HT1080 (cell line): ENCODE measurements around the gene KLF15. TPM values are rescaled to one million over a fixed set of nuclear protein-coding genes. Genes with fewer than 3 reads are reported as not detected.

ENCODE experiments used
- DNase-seq: peaks from one replicate; pipeline ENCODE4 v3.0.0-alpha.2; 2015; ENCODE audit warnings: low read depth
- total RNA-seq: library from RNA; depleted of rRNA; stranded (reverse); fragments of >200 nt; shearing (Covaris generic); gene quantifications from 2 replicates; pipeline ENCODE4 v1.2.3, GENCODE V29; 2014

Gene KLF15
- total RNA-seq, 1 experiment from 2014 or later, result 0.13 TPM

- DNase-seq, result no peak
Observed at GRCh38 chr3:126389794-126390146, 32.6 kb upstream of the KLF15 start.

DNA sequence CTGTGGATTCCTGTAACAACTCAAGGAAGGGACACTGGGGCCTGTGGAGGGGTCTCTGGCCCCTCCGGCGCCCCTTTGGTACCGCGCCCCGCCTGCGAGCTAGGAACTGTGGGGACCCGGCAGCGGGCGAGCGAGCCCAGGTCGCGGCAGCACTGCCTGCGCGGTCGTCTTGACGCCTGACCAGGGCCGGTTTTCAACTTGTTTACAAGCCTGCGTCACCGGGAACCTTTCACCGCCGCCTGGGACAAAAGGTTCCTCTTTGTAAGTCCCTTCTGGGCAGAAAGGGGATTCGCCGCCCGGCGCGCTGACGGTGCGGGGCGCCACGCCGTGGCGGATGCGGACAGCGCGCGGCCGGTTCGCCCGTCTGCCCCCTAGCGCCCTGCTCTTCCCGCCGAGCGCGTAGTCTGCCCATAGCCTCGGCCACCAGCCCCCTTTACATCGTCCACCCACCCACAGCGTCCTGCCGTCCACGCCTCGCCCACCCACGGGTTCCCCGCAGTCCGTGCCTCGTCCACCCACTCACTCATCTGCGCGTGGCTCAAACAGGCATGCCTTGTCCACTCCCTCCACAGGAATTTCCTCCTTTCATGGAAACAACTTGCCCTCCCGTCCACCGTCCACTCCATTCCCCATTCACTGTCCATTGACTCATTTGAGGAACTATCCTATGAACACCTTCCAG lies 32.0 kb upstream of the KLF15 start:
- DNase-seq, result no peak

- DNase-seq, result no peak
Observed at GRCh38 chr3:126381966-126382365, 24.8 kb upstream of the KLF15 start.

DNA sequence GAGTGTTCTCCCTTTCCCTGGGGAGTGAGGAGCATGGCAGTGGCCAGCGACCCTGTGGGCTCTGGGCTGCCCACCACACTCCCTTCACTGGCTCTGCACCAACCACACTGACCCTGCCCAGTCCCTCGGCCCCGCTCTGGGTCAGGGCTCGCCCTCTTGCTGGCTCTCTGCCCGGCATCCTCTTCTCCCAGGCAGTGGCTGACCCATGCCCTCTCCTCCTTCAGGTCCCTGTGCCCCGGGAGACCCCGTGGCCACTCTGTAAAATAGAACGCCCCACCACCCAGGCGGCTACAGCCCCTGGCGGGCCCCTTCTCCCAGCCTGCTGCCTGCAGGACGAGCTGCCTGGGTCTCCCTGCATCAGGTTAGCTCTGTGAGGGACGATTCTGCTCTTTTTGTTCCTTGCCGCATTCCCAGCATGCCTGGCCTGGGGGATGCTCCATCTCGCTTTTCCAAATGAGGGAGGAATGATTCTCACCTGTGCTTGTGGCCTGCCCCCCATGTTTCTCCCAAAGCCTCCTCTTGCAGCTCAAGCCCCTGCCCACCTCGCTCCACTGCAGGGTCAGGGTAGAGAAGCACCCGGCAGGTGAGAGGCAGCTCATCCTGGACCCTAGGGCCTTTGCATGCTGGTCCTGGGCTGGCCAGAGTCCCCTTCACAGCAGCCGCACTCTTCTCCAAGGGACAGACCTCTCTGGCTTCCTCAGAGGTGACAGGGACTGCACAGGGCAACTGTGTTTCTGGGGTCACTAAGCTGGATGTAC lies 23.0 kb upstream of the KLF15 start:
- no peak for DNase-seq

- DNase-seq, result no peak
Observed at GRCh38 chr3:126378341-126378751, 21.1 kb upstream of the KLF15 start.

DNA sequence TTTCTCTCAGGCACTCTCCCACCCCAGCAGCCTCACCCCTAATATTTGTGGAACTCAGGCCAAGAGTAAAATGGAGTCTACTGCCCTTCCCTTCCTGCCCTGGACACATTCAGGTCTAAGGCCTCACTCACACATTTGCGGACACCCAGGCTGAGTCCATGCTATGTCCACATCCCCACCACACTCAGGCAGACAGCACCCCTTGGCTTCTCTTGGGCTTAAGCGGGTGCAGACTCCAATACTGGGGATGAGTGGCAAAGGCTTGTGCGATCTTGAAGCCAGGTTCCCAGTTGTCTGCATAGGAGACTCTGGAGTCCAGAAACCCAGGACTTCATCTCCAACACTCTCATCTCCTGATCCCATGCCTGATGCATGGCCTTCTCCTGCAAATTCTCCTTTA lies 20.0 kb upstream of the KLF15 start:
- no peak for DNase-seq

DNA sequence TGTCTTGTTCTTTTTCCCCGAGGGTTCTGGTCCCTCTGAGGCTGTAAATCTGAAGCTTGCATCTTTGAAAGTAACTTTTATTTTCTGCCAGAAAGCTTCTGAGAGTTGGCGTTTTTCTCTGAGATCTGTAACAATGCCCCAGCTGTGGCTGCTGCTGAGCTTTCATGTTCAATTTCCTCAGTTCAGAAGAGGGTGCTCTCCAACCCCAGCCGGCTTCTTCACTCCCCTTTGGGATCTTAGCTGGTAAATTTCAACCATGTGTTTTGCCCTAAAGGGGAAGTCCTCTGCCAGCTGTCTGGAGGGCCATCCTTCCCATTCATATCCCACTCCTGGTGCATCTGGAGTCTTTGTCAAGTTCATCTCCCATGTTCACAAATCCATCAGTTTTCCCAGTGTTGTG lies 19.2 kb upstream of the KLF15 start:
- DNase-seq, result no peak

- no peak for DNase-seq
Observed at GRCh38 chr3:126375835-126376331, 18.7 kb upstream of the KLF15 start.

GRCh38 chr3:126373682-126374601 lies 16.7 kb upstream of the KLF15 start:
- DNase-seq, result no peak

DNA sequence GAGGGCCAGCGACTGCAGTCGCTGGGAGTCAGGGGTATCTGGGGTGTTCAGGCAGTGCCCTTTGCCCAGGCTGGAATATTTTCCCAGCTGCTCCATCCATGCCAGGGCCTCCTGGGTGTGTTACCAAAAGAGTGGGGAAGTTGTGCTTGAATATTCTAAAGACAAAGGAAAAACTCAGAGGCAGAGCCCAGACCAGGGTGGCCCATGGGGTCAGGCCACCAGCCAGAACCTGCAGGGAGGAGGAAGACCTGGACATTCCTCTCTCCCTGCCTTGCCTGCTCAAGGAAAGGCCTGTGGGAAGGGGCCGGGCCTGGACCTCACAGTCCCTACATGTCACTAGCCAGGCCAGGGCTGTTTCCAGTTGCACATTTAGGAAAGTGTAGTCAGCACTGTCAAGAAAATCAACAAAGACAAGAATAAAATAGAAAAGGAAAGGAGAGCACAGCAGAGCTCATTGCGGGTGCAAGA lies 16.0 kb upstream of the KLF15 start:
- DNase-seq, result no peak

DNA sequence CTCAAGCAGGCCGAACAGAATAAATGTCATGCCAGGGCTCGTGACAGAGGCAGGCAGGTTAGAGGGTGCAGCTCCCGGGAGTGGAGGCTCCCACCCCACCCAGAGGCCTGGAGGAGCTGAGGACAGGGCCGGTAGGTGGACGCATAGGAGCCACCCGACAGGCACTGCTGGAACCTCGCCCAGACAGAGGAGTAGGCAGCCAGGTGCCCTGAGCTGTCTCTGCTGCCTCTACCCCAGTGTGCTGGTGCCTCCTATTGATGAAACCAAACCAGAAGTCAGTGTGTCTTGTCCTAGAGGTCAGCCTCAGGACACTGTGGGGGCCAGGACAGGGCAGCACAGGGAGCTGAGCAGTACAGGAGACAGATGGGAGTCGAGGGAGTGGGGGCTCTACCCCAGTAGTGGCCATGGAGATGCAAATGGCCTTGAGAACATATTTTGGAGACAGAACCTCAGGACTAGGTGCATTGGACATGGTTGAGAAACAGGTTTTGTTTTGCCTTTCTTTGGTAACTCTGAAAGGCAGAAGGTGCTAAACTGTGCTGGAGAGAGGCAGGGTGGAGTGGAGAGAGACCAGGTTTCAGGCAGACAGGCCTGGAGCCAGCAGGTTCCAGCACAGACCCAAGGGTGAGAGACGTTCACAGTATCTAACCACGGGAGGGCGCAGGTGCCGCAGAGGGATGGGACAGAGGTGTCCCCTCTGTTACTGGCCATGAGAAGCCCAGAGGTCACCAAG lies 15.4 kb upstream of the KLF15 start:
- no peak for DNase-seq

GRCh38 chr3:126371096-126371705 lies 14.0 kb upstream of the KLF15 start:
- DNase-seq, result no peak

DNA sequence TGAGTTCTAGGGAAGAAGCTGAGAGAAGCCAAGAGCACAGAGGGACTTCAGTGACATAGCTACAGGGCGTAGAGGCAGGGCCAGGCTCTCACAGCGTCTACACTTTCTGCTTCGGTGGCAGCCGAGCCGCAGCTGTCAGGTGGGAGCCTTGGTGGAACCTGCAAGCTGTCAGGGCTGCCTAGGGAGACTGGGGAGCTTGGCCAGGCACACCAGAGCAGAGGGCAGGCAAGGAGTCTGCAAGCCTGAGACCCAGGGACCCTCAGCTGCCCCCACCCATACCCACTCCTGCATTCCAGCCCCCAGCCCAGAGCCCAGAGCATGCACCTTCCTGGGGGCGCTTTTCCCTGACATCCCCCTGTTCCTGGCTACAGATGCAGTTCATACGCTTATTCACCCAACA lies 13.4 kb upstream of the KLF15 start:
- no peak for DNase-seq

DNA sequence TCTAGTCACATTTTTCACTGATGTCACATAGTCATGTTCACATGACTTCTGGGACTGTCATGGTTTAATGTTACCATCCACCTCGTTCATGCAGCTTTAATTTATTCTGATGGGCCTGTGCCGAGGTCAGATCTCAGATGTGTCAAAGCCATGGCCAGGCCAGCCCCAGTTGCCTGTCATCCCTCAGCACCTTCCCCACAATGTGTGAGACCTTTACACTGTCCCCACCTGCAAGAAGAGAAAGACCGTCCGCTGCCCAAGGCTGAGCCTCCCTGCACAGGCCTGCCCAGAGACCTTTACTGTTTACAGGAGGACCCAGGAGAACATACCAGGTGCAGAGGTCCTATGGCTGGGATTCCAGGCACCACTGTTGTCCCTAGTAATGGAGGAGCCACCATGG lies 12.8 kb upstream of the KLF15 start:
- no peak for DNase-seq

GRCh38 chr3:126369490-126369889 lies 12.3 kb upstream of the KLF15 start:
- DNase-seq, result no peak

- no peak for DNase-seq
Observed at GRCh38 chr3:126367316-126367805, 10.2 kb upstream of the KLF15 start.

GRCh38 chr3:126365351-126366277 lies 8.4 kb upstream of the KLF15 start:
- DNase-seq, result no peak

- no peak for DNase-seq
Observed at GRCh38 chr3:126364731-126365301, 7.6 kb upstream of the KLF15 start.

GRCh38 chr3:126364130-126364695 lies 7.0 kb upstream of the KLF15 start:
- no peak for DNase-seq
